ENCODE measurements around the gene WDFY3. TPM values are rescaled to one million over a fixed set of nuclear protein-coding genes. Genes with fewer than 3 reads are reported as not detected.

Gene WDFY3
- polyA plus RNA-seq, 1 donor (not counting 4 experiments of a cell fraction or from before 2014, with no cell fraction given), result 28.5 TPM

GRCh38 chr4:84678976-84679744 is 287.3 kb downstream of the WDFY3 start:
- dilution Hi-C loops (cut with MboI; ENCODE audit: extremely low pct_ligation_motif_present, low sequenced_read_pairs), result no loop called here
- Histone ChIP-seq H3K9ac (ENCODE audit: control insufficient read depth, extremely low read depth, insufficient read depth, low read length) (no peak overlapping the region), H3K36me3 (ENCODE audit: control insufficient read depth in 2 of 2, extremely low read depth in 1 of 2, insufficient read depth in 2 of 2, low read length in 2 of 2) (peaks cover 21 to 31% of the 10 kb centered on the region in 2 experiments), H3K9me3 (ENCODE audit: control insufficient read depth, low read depth, low read length) (no peaks in the 10 kb centered on the region), H3K4me2 (ENCODE audit: control insufficient read depth, extremely low read depth, insufficient read depth, low read depth, low read length) (no peak overlapping the region), H3K9me1 (ENCODE audit: control insufficient read depth, extremely low read depth, insufficient read depth, low read length) (no peaks in the 10 kb centered on the region), H3K4me3 (ENCODE audit: control insufficient read depth in 2 of 3, extremely low read depth in 1 of 3, insufficient read depth in 2 of 3, low read depth in 1 of 3, low read length in 3 of 3) (no peak overlapping the region), H3K79me2 (ENCODE audit: control insufficient read depth, insufficient read depth, low read length) (no peaks in the 10 kb centered on the region), H3K27me3 (ENCODE audit: control insufficient read depth, extremely low read depth, insufficient read depth, low read length) (no peaks in the 10 kb centered on the region), H2AFZ (ENCODE audit: control insufficient read depth, low read length) (no peak overlapping the region), H4K20me1 (ENCODE audit: control insufficient read depth, extremely low read depth, insufficient read depth, low read length) (no peaks in the 10 kb centered on the region), H3K4me1 (ENCODE audit: control insufficient read depth, extremely low read depth, insufficient read depth, low read length) (peaks cover 9% of the 10 kb centered on the region), H3K27ac (ENCODE audit: control insufficient read depth, insufficient read depth, low read length) (no peak overlapping the region)
- no peak for FAIRE-seq
- DNase-seq (ENCODE audit: low read depth, low spot score), result no peak
- TF ChIP-seq CTCF (optimal IDR thresholded peaks at IDR 0.05 in 1 of 3, IDR thresholded peaks at IDR 0.05 in 1 of 3, conservative IDR thresholded peaks at IDR 0.05 in 1 of 3; ENCODE audit: extremely low read depth in 1 of 3, insufficient read depth in 2 of 3, low read length in 3 of 3) (no peak), EZH2 (IDR thresholded peaks at IDR 0.05; ENCODE audit: low read length) (no peak)

GRCh38 chr4:84677995-84678394 is 288.5 kb downstream of the WDFY3 start:
- no peaks in the 10 kb centered on the region for H3K9me3 ChIP-seq (ENCODE audit: control insufficient read depth, low read depth, low read length)
- H2AFZ ChIP-seq (ENCODE audit: control insufficient read depth, low read length), result no peak overlapping the region
- H3K27ac ChIP-seq (ENCODE audit: control insufficient read depth, insufficient read depth, low read length), result no peak overlapping the region
- peaks cover 17 to 24% of the 10 kb centered on the region in 2 experiments for H3K36me3 ChIP-seq (ENCODE audit: control insufficient read depth in 2 of 2, extremely low read depth in 1 of 2, insufficient read depth in 2 of 2, low read length in 2 of 2)
- H3K4me2 ChIP-seq (ENCODE audit: control insufficient read depth, extremely low read depth, insufficient read depth, low read depth, low read length), result no peak overlapping the region
- no peaks in the 10 kb centered on the region for H3K27me3 ChIP-seq (ENCODE audit: control insufficient read depth, extremely low read depth, insufficient read depth, low read length)
- DNase-seq (ENCODE audit: low read depth, low spot score) (no peak), FAIRE-seq (no peak)
- H3K79me2 ChIP-seq (ENCODE audit: control insufficient read depth, insufficient read depth, low read length), result no peaks in the 10 kb centered on the region
- H3K9me1 ChIP-seq (ENCODE audit: control insufficient read depth, extremely low read depth, insufficient read depth, low read length), result no peaks in the 10 kb centered on the region
- no peaks in the 10 kb centered on the region for H4K20me1 ChIP-seq (ENCODE audit: control insufficient read depth, extremely low read depth, insufficient read depth, low read length)
- no peak overlapping the region for H3K4me3 ChIP-seq (ENCODE audit: control insufficient read depth in 2 of 3, extremely low read depth in 1 of 3, insufficient read depth in 2 of 3, low read depth in 1 of 3, low read length in 3 of 3)
- peaks cover 21% of the 10 kb centered on the region for H3K4me1 ChIP-seq (ENCODE audit: control insufficient read depth, extremely low read depth, insufficient read depth, low read length)
- dilution Hi-C loops (cut with MboI; ENCODE audit: extremely low pct_ligation_motif_present, low sequenced_read_pairs), result no loop called here
- TF ChIP-seq CTCF (optimal IDR thresholded peaks at IDR 0.05 in 1 of 3, IDR thresholded peaks at IDR 0.05 in 1 of 3, conservative IDR thresholded peaks at IDR 0.05 in 1 of 3; ENCODE audit: extremely low read depth in 1 of 3, insufficient read depth in 2 of 3, low read length in 3 of 3), result no peak
- no peak for TF ChIP-seq EZH2 (IDR thresholded peaks at IDR 0.05; ENCODE audit: low read length)
- no peak overlapping the region for H3K9ac ChIP-seq (ENCODE audit: control insufficient read depth, extremely low read depth, insufficient read depth, low read length)
